Measurements from ENCODE around the gene ASXL2. TPM values are rescaled to one million over a fixed set of nuclear protein-coding genes. Genes with fewer than 3 reads are reported as not detected.

The ASXL2 gene
- total RNA-seq, 1 donor from 2014 or later = 25.4 TPM

DNA sequence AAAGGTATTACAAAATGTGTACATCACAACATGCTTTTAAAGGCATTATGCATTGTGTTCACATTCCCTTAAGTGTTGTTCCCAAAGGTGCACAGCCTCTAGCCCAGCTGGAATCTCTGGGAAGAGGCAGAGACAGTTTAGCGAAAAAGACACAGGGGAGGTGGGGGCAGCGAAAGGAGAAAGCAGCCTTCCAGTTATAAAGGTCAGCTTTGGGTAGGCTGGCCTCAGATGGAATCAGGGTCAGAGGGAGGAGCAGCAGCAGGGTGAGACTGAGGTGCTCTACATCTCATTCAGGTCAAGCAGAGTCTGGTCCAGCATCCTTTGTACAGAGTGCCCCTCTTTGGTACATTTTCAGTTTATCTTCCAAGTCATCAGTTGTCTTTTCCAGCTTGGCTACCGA is 68.6 kb downstream of the ASXL2 start:
- no peak for DNase-seq (ENCODE audit: low spot score in 2 of 2, unreplicated experiment in 2 of 2)
- H3K4me1 Mint-ChIP-seq = no peaks in the 10 kb centered on the region
- TF ChIP-seq CTCF (IDR thresholded peaks at IDR 0.05; ENCODE audit: unreplicated experiment) = no peak
- no peak overlapping the region for H3K4me3 Mint-ChIP-seq
- H3K27me3 Mint-ChIP-seq (ENCODE audit: low read depth) = no peaks in the 10 kb centered on the region
- peaks cover 7% of the 10 kb centered on the region for H3K36me3 Mint-ChIP-seq
- H3K9me3 Mint-ChIP-seq = no peaks in the 10 kb centered on the region
- no peak overlapping the region for H3K27ac Mint-ChIP-seq

GRCh38 chr2:25808006-25808383 is 70.3 kb downstream of the ASXL2 start:
- Mint-ChIP-seq H3K27ac (no peak overlapping the region), H3K4me3 (no peak overlapping the region), H3K9me3 (peaks cover 4% of the 10 kb centered on the region), H3K4me1 (no peaks in the 10 kb centered on the region), H3K27me3 (ENCODE audit: low read depth) (no peaks in the 10 kb centered on the region), H3K36me3 (peaks cover 23% of the 10 kb centered on the region)
- TF ChIP-seq CTCF (IDR thresholded peaks at IDR 0.05; ENCODE audit: unreplicated experiment) = no peak
- no peak for DNase-seq (ENCODE audit: low spot score in 2 of 2, unreplicated experiment in 2 of 2)

DNA sequence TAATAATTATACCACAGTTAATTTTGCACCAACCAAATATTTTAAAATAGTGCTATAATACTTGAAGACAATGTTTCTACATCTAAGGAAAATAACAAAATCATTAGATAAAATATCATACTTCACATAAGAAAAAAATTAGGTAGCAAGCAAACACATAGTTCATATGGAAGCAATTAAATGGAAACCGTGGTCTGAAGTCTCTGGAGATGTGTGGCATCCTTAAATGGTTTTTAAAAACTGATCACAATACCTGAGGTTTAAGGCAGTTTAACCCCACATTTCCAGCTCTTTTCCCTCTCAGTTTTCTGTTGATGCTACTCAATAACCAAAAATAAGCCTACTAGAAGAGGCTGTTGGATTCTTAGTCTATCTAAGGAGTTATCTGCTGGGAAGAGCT is 71.3 kb downstream of the ASXL2 start:
- H3K4me1 Mint-ChIP-seq = no peaks in the 10 kb centered on the region
- no peak for TF ChIP-seq CTCF (IDR thresholded peaks at IDR 0.05; ENCODE audit: unreplicated experiment)
- no peaks in the 10 kb centered on the region for H3K27me3 Mint-ChIP-seq (ENCODE audit: low read depth)
- H3K9me3 Mint-ChIP-seq = peaks cover 4% of the 10 kb centered on the region
- no peak overlapping the region for H3K27ac Mint-ChIP-seq
- no peak for DNase-seq (ENCODE audit: low spot score in 2 of 2, unreplicated experiment in 2 of 2)
- no peak overlapping the region for H3K4me3 Mint-ChIP-seq
- peaks cover 26% of the 10 kb centered on the region for H3K36me3 Mint-ChIP-seq

DNA sequence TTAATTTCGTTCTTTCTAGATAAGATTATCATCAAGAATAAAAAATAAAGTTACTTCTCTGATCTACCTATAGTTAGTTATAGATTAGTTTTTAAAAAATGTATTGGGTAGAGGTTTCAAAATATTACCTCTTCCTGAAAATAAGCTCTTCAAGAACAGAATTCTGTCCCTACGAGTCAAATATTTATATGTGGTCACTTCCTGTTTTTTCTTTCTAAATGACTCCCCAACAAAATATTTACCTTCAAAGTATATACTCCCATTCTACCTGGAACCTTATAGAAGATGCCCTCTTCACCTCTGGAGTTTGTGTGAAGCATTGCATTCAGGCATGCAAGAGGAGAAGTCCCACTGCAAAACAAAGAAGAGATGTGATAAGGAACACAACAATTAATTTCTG is 72.3 kb downstream of the ASXL2 start:
- H3K27me3 Mint-ChIP-seq (ENCODE audit: low read depth) = no peaks in the 10 kb centered on the region
- H3K9me3 Mint-ChIP-seq = peaks cover 4% of the 10 kb centered on the region
- H3K27ac Mint-ChIP-seq = no peak overlapping the region
- H3K4me1 Mint-ChIP-seq = no peaks in the 10 kb centered on the region
- peaks cover 26% of the 10 kb centered on the region for H3K36me3 Mint-ChIP-seq
- no peak overlapping the region for H3K4me3 Mint-ChIP-seq
- no peak for TF ChIP-seq CTCF (IDR thresholded peaks at IDR 0.05; ENCODE audit: unreplicated experiment)
- no peak for DNase-seq (ENCODE audit: low spot score in 2 of 2, unreplicated experiment in 2 of 2)

- Mint-ChIP-seq H3K27ac (no peak overlapping the region), H3K4me3 (no peak overlapping the region), H3K9me3 (peaks cover 4% of the 10 kb centered on the region), H3K36me3 (peaks cover 28% of the 10 kb centered on the region), H3K27me3 (ENCODE audit: low read depth) (no peaks in the 10 kb centered on the region), H3K4me1 (no peaks in the 10 kb centered on the region)
- DNase-seq (ENCODE audit: low spot score in 2 of 2, unreplicated experiment in 2 of 2) = no peak
- no peak for TF ChIP-seq CTCF (IDR thresholded peaks at IDR 0.05; ENCODE audit: unreplicated experiment)
These were observed 73.9 kb downstream of the ASXL2 start for GRCh38 chr2:25804338-25804737.

GRCh38 chr2:25799301-25799700 is 79.0 kb downstream of the ASXL2 start:
- no peaks in the 10 kb centered on the region for H3K27me3 Mint-ChIP-seq (ENCODE audit: low read depth)
- peaks cover 39% of the 10 kb centered on the region for H3K36me3 Mint-ChIP-seq
- no peaks in the 10 kb centered on the region for H3K4me1 Mint-ChIP-seq
- no peak for DNase-seq (ENCODE audit: low spot score in 2 of 2, unreplicated experiment in 2 of 2)
- peaks cover 3% of the 10 kb centered on the region for H3K9me3 Mint-ChIP-seq
- no peak for TF ChIP-seq CTCF (IDR thresholded peaks at IDR 0.05; ENCODE audit: unreplicated experiment)
- no peak overlapping the region for H3K4me3 Mint-ChIP-seq
- H3K27ac Mint-ChIP-seq = no peak overlapping the region

Data from mesothelial cell of epicardium (in vitro differentiated cells).